GM15510 (cell line): ENCODE results near the gene ITPR2.

ENCODE experiments used
- POLR2A ChIP-seq: IDR thresholded peaks from 3 replicates; pipeline ENCODE4 v1.6.1; 2011; ENCODE audit warnings: borderline replicate concordance; ENCODE audit not compliant: insufficient read length; ENCODE audit errors: extremely low read depth

ITPR2 gene

DNA sequence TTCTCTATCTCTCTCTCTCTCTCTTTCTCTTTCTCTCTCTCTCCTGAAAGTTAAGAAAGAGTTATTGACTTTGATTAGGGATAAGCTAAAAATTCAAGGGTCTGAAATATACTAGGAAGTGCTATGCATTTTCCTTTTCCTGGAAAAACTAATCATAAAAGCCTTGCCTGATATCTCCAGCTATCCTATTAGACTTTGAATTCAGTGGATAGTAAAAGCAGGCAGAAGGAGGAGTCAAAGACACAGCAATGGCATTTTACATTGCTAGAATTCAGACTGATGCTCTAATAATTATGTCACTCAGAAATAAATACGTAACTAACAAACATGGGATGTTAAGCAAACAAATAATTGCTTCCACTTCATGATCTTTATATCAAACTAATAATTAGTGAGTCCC is 365.6 kb downstream of the ITPR2 start:
- no peak for TF ChIP-seq POLR2A

- TF ChIP-seq POLR2A = no peak
These were observed 366.3 kb downstream of the ITPR2 start for GRCh38 chr12:26466726-26467125.

- no peak for TF ChIP-seq POLR2A
These were observed 367.4 kb downstream of the ITPR2 start for GRCh38 chr12:26465419-26466097.

DNA sequence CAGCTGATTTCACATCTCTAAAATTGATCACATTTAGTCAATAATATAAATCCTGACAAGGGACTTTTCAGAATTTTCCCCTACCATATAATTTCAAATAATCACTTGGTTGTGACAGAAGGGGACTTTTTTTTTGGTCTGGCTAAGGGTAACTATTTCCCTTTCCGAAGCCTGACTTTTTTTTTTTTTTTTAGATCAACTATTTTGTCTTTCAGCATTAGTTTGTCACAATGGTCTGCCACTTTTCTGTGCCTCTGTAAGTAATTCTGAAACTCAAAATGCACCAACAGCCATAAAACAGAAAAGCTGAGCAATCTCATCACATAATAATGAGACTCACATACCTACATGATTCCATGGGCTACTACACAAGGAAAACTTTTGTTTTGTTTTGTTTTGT is 371.2 kb downstream of the ITPR2 start:
- TF ChIP-seq POLR2A = no peak

DNA sequence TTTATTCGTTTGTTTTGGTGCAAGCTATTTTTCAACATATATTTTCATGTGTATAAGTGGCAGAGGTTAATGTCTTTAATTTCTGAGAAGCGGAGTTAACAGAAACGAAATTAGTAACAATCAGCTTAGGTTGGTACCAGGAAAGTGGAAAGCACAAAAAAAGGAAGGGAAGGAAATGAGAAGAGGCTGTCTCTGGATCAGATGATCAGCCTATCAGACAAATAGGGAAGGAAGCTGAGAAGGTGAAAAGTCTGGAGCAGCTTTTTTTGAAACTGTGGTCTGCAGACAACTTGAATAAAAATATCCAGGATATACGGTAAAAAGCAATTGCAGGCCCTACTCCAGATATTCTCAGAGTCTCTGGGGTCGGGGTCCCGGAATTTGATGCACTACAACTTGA is 372.6 kb downstream of the ITPR2 start:
- TF ChIP-seq POLR2A = no peak

GRCh38 chr12:26455936-26456574 is 376.9 kb downstream of the ITPR2 start:
- no peak for TF ChIP-seq POLR2A

GRCh38 chr12:26453246-26453645 is 379.7 kb downstream of the ITPR2 start:
- TF ChIP-seq POLR2A = no peak

GRCh38 chr12:26452511-26452910 is 380.5 kb downstream of the ITPR2 start:
- TF ChIP-seq POLR2A = no peak

- no peak for TF ChIP-seq POLR2A
These were observed 381.2 kb downstream of the ITPR2 start for GRCh38 chr12:26451763-26452162.

GRCh38 chr12:26445909-26446308 is 387.1 kb downstream of the ITPR2 start:
- no peak for TF ChIP-seq POLR2A

DNA sequence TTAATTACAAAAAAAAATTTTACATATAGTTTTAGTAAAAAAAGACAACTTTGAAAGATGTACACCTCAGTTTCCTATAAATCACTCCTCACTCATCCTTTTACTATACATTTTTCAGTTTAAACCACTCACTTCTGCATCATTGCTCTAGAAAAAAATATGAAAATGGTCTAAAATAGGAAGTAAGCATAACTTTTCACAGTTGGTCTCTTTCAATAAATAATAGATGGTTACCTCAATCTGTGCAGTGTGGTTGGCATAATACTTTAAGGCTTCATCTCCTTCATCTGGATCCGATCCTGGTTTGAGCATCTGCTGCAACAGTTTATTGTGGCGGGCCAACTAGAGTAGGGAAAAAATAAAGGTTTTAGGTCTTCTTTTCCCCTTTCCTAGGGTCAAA is 389.7 kb downstream of the ITPR2 start:
- TF ChIP-seq POLR2A = no peak

DNA sequence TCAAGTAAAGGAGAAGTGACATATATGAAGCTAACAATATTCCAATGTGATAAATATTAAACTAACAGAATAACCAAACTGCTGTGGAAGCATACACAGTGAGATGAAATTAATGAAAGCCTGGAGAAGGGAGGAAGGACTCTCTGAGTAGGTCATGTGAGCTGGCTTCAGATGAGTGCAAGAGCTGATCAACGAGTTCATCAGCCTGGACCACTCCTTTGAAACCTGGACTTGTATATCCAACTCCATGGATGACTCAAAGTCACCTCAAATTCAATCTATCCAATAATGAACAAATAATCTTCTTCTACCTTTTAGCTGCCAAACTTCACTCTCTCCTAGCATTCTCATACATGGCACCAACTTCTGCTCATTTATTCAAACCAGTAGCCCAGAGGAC is 391.6 kb downstream of the ITPR2 start:
- no peak for TF ChIP-seq POLR2A

GRCh38 chr12:26435069-26435404 is 398.0 kb downstream of the ITPR2 start:
- TF ChIP-seq POLR2A = no peak

- TF ChIP-seq POLR2A = no peak
These were observed 398.5 kb downstream of the ITPR2 start for GRCh38 chr12:26434299-26435068.

DNA sequence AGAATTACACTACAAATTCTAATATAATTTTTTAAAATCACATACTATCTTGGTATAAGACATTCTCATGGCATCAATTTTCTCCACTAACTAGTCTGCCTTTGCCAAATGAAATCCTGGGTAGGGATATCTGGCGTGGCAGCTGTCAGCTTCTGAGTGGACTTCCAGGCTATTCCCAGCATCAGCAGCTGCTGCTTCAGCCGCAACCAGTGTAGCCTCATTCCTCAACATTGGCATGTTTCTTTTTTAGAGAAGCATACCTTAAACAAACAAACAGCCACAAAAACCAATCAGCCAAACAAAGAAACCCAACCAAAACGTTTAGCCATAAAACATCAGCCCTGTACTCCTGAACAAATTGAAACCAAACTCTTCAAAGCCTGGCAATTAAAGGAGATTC is 401.8 kb downstream of the ITPR2 start:
- TF ChIP-seq POLR2A = no peak
